Adrenal gland (tissue), 12 donors: ENCODE results near the gene IGFL2. TPM values are rescaled to one million over a fixed set of nuclear protein-coding genes. Genes with fewer than 3 reads are reported as not detected.

Experiments used
- DNase-seq, 7 donors: peaks; one replicate each; pipeline ENCODE4 v3.0.0-alpha.2; 2019 to 2020
- H3K27ac ChIP-seq, 5 donors: fragments of 200-600 bp; sonication (generic) in 4 of 5; 1 replicate in 3 of 5; 2 replicates in 2 of 5; pipeline versions ENCODE4 v1.5.1 to v1.8.0; 2016 to 2020; ENCODE audit warnings: mild to moderate bottlenecking in 1 of 5
- H3K27me3 ChIP-seq: fragments of 200-600 bp; 2 replicates; pipeline ENCODE4 v1.8.0; 2021
- H3K36me3 ChIP-seq, 2 donors: fragments of 200-600 bp; replicated peaks in 1 of 2; 1 replicate in 1 of 2; 2 replicates in 1 of 2; pipeline versions ENCODE4 v1.5.1 to v1.8.0; 2018 to 2022
- H3K4me1 ChIP-seq, 2 donors: fragments of 200-600 bp; replicated peaks in 1 of 2; 1 replicate in 1 of 2; 2 replicates in 1 of 2; pipeline versions ENCODE4 v1.5.1 to v1.8.0; 2018 to 2021
- H3K4me3 ChIP-seq, 4 donors: fragments of 200-600 bp; sonication (generic) in 3 of 4; one replicate each; pipeline ENCODE4 v1.5.1; 2016 to 2018
- H3K9me3 ChIP-seq, 3 donors: fragments of 200-600 bp; sonication (generic) in 1 of 3; replicated peaks in 1 of 3; 1 replicate in 2 of 3; 2 replicates in 1 of 3; pipeline versions ENCODE4 v1.5.1 to v1.8.0; 2016 to 2021
- POLR2A ChIP-seq, 2 donors: fragments of 450-650 bp; IDR thresholded peaks; one replicate each; pipeline ENCODE4 v1.6.1; 2017; ENCODE audit warnings: antibody characterized with exemption in 2 of 2, mild to moderate bottlenecking in 2 of 2, moderate library complexity in 1 of 2
- WGBS, 4 donors: extraction: QIAGEN DNeasy Blood & Tissue Kit in 2 of 4; methylation state at CpG; one replicate each; pipeline versions ENCODE4 v1.1.5 to v1.1.7; 2013 to 2017; 5-methylcytosine and 5-hydroxymethylcytosine counted together
- intact Hi-C, 2 donors: fragments of 100-400 bp; cut with DNase I; formaldehyde crosslinking; loops; one replicate each; pipeline versions ENCODE4 v1.14.1 to v1.15.0; 2022 to 2023
- polyA plus RNA-seq, 3 donors: library from polyadenylated mRNA; stranded (reverse); fragments of 200-250 nt in 2 of 3; fragments of 350-450 nt in 1 of 3; fragmentation: Illumina TruSeq in 1 of 3; extraction: RNeasy Lipid Tissue Mini Kit (QIAGEN cat#74804) in 1 of 3; gene quantifications; one replicate each; pipeline ENCODE4 v1.2.3, GENCODE V29; 2013 to 2014
- total RNA-seq, 9 donors: library from RNA; depleted of rRNA in 4 of 9; stranded (reverse); fragments of >200 nt in 4 of 9; fragments of 120-200 nt in 1 of 9; fragmentation: NEBNext Ultra II Directional in 1 of 9; extraction: Animal tissue kit (Norgen Biotek cat#: 25700) in 1 of 9; gene quantifications; one replicate each; pipeline versions ENCODE4 v1.1.0 to v1.2.4, GENCODE V29; 2013 to 2023
- TF ChIP-seq, protein P1 (sequence below), 6 experiments: fragments of 450-650 bp in 4 of 6; fragments of 200-600 bp in 2 of 6; sonication (generic) in 1 of 6; IDR thresholded peaks; 1 replicate in 5 of 6; 2 replicates in 1 of 6; pipeline versions ENCODE4 v1.5.1 to v1.8.0; 2016 to 2021; ENCODE audit warnings: antibody characterized with exemption in 6 of 6, mild to moderate bottlenecking in 2 of 6, moderate library complexity in 1 of 6
- donor health status: healthy with polysubstance abuse.
- donor health status: Bipolar disorder and iron deficiency.
- donor health status: DM: yes; HTN: yes; CAD: no.
- donor health status: DM: no; HTN: no; CAD: no.
- donor health status: DM: no; HTN: no; CAD: no.
- donor health status: DM: yes; HTN: yes; CAD: no.

The IGFL2 gene
- total and polyA plus RNA-seq, 12 donors: 0.11 TPM; not detected in 11

- H3K4me1 ChIP-seq: no peaks in the 10 kb centered on the region
- no peaks in the 10 kb centered on the region for H3K36me3 ChIP-seq
- no peaks in the 10 kb centered on the region for H3K27me3 ChIP-seq
- no peak overlapping the region for H3K4me3 ChIP-seq
- no peak for TF ChIP-seq POLR2A (IDR thresholded peaks at IDR 0.05)
- TF ChIP-seq, protein P1, sequence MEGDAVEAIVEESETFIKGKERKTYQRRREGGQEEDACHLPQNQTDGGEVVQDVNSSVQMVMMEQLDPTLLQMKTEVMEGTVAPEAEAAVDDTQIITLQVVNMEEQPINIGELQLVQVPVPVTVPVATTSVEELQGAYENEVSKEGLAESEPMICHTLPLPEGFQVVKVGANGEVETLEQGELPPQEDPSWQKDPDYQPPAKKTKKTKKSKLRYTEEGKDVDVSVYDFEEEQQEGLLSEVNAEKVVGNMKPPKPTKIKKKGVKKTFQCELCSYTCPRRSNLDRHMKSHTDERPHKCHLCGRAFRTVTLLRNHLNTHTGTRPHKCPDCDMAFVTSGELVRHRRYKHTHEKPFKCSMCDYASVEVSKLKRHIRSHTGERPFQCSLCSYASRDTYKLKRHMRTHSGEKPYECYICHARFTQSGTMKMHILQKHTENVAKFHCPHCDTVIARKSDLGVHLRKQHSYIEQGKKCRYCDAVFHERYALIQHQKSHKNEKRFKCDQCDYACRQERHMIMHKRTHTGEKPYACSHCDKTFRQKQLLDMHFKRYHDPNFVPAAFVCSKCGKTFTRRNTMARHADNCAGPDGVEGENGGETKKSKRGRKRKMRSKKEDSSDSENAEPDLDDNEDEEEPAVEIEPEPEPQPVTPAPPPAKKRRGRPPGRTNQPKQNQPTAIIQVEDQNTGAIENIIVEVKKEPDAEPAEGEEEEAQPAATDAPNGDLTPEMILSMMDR (IDR thresholded peaks at IDR 0.05): no peak
- no peak for DNase-seq
- intact Hi-C loops: no loop called here
- no peak overlapping the region for H3K27ac ChIP-seq
- no peaks in the 10 kb centered on the region for H3K9me3 ChIP-seq
- 55 to 69% (median 64%) methylated on average over 3 of the region's 3 CpGs for WGBS, 4 donors
These were observed 14.7 kb downstream of the IGFL2 start for GRCh38 chr19:46162731-46163130.

DNA sequence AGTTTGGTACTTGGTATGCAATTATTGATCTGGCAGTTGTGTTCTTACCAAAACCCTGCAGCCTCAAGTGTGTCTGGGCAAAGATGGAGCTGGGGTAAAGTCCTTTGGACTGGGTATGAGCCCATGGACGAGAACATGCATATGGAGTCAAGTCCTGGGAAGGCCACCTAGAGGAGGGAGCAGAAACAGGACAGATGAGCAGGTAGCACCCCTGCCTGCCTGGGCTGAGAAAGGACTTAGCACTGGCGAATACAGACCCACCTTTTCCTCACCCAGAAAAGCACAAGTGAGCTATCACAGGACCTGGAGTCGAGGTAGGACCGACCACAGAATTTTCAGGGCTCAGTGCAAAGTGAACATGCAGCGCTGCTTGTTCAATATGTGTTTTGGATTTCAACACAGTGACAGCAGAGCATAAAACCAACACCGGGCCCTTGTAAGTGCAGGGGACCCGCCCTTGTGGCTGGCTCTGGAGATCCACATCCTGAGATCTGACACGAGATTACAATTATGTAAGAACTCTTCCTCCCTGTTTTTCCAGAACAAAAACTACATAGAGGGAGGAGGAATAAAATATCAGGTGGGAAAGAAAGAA lies 25.9 kb downstream of the IGFL2 start:
- Histone ChIP-seq H3K27me3 (no peaks in the 10 kb centered on the region), H3K4me1 (no peaks in the 10 kb centered on the region), H3K36me3 (no peaks in the 10 kb centered on the region), H3K27ac (no peak overlapping the region), H3K4me3 (no peak overlapping the region), H3K9me3 (no peaks in the 10 kb centered on the region)
- TF ChIP-seq POLR2A (IDR thresholded peaks at IDR 0.05): no peak
- TF ChIP-seq, protein P1 (IDR thresholded peaks at IDR 0.05): no peak
- intact Hi-C loops: no loop called here
- no peak for DNase-seq
- WGBS, 4 donors: 69 to 75% (median 74%) methylated on average over 8 of the region's 8 CpGs

DNA sequence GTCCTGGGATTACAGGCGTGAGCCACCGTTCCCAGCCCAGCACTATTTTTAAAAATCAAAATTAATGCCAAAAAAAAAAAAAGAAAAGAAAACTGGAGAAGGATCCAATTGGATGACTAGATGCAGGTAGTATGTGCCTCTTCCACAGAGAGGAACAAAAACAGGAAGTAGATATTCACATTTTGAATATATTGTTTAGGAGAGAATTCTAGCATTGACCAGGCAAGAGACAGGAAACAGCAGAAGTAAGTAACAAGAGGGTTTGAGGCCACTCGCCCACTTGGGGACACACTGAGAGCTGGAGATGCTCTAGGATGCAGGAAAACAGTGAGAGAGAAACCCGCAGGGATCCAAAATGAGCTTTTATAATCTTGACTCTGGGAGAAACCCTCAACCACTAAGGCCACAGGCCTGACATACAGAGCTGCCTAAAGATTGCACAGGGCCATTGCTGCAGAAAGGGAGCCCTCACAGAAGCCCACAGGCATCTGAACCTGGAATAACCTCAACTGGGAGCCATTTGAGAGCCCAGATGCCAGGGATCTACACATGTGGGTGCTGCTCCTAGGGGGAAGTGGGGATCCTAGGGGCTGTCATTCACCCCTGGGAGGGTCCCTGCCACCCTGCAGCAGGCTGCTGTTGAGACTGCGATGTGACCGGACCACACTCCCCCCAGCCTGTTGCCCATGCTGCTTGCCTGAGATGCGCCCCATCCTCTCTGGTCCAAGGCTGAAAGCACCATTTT lies 28.2 kb downstream of the IGFL2 start:
- intact Hi-C loops: no loop called here
- Histone ChIP-seq H3K27me3 (no peaks in the 10 kb centered on the region), H3K27ac (no peak overlapping the region), H3K4me1 (no peaks in the 10 kb centered on the region), H3K36me3 (no peaks in the 10 kb centered on the region), H3K4me3 (no peak overlapping the region), H3K9me3 (no peaks in the 10 kb centered on the region)
- WGBS, 4 donors: 66 to 89% (median 85%) methylated on average over 4 to 7 of the region's 7 CpGs
- TF ChIP-seq POLR2A (IDR thresholded peaks at IDR 0.05): no peak
- TF ChIP-seq, protein P1 (IDR thresholded peaks at IDR 0.05): no peak
- DNase-seq: no peak

GRCh38 chr19:46179076-46179759 lies 31.2 kb downstream of the IGFL2 start:
- WGBS, 4 donors: 69 to 71% (median 70%) methylated on average over 9 of the region's 9 CpGs
- no peak overlapping the region for H3K27ac ChIP-seq
- no peaks in the 10 kb centered on the region for H3K36me3 ChIP-seq
- no peak for TF ChIP-seq POLR2A (IDR thresholded peaks at IDR 0.05)
- TF ChIP-seq, protein P1 (IDR thresholded peaks at IDR 0.05): no peak
- H3K4me1 ChIP-seq: no peaks in the 10 kb centered on the region
- H3K4me3 ChIP-seq: no peak overlapping the region
- no peaks in the 10 kb centered on the region for H3K27me3 ChIP-seq
- no peak for DNase-seq
- intact Hi-C loops: no loop called here
- H3K9me3 ChIP-seq: no peaks in the 10 kb centered on the region
